ENCODE results near the gene OR52E1.
"Not testable (repeated sequence)": the region's sequence is repeated elsewhere in the genome, so short reads cannot be mapped to it uniquely, and the experiment has no call there.

The OR52E1 gene

DNA sequence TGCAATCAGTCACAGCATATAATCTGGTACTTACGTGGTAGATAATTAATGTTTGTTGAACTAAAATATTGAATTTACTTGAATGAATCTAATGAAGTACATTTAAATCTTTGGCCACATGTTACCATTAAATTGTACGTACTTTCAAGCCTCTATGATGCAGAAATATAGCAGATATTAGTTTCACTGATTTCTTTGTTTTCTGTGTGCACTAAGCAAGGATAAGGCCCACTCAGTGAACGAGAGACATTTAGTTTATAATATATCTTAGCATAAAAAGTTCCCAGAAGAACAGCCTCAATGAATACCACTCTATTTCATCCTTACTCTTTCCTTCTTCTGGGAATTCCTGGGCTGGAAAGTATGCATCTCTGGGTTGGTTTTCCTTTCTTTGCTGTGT is at the start of gene OR52E1:
TSS of gene OR52E1 (plus strand) at position 301 of the 400 bp plus-strand sequence.
- no peak for DNase-seq (ENCODE audit: low read depth)
- no peak within 1 kb of the TSS for H3K4me3 ChIP-seq (ENCODE audit: low read depth, low read length)

DNA sequence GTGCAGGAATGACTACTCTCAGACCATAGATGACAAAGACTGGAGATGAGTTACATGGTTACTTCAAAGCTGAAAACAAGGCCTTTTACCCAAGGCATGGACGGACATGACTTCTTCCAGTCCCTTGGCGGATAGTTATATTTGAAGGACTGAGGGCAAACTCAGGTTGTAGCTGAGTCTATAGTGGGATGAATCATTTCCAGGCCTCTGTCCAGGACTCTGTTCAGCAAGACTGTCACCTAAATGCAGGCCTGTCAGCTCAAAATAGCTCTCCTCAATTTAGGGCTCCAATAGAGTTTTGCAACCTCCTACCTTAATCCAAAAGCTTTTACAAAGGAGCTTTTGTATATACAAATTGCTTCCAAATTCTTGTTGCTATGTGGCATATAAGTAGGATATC is 47.4 kb upstream of the OR52E1 start:
- no peak overlapping the region for H3K4me3 ChIP-seq (ENCODE audit: low read depth, low read length)
- no peak for DNase-seq (ENCODE audit: low read depth)

DNA sequence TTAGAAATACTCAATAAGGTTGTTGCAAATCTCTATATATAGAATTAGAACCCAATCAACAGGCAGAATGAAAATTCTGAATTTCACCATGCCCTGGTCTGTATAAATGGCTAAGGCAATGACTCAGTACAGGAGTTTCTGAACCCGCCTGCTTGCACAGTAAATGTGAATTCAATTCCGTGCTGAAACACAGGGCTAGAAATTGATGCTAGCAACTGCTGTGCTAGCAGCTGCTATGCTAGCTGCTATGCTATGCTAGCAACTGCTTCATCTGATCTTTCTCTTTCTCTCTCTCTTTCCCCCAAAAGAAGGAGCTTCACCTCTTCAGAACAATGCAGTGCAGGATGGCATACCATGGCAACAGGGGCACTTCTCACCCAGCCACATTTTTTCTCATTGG is 32.7 kb upstream of the OR52E1 start:
- no peak overlapping the region for H3K4me3 ChIP-seq (ENCODE audit: low read depth, low read length)
- no peak for DNase-seq (ENCODE audit: low read depth)

DNA sequence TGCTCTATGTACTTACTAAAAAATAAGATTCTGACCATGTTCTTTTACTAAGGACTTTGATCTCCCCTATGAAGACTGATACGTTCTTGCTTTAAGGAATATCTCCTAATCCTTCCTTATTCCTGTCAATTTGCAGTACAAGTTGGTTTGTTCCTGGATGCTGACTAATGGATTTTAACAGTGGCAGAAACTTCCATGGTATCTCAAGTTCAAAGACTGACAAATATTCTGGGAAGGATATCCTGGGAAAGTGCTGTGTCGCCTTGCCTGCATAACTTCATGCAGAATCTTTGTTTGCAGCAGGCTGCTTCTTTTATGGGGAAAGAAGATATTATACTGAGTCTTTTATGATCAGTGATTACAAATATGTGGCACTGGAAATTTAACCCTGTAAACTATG is 31.4 kb upstream of the OR52E1 start:
- H3K4me3 ChIP-seq (ENCODE audit: low read depth, low read length): no peak overlapping the region
- DNase-seq (ENCODE audit: low read depth): no peak

DNA sequence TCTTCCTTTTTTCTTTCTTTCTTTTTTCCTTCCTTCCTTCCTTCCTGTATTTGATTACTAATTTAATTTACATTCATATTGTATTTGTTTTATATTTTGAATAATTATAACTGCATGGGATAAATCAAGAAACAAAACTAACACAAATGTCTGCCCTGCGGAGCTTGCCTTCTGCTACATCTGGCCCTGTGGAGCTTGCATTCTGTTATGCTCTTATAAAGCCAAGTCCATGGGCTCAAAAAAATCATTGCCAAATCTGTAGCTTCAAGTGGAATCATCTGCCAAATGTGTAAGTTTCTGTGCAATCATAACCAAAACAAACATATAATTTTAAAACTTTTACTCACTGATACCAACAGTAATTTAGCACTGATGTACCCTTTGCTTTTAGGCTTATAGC is 31.0 kb upstream of the OR52E1 start:
- no peak overlapping the region for H3K4me3 ChIP-seq (ENCODE audit: low read depth, low read length)
- no peak for DNase-seq (ENCODE audit: low read depth)

DNA sequence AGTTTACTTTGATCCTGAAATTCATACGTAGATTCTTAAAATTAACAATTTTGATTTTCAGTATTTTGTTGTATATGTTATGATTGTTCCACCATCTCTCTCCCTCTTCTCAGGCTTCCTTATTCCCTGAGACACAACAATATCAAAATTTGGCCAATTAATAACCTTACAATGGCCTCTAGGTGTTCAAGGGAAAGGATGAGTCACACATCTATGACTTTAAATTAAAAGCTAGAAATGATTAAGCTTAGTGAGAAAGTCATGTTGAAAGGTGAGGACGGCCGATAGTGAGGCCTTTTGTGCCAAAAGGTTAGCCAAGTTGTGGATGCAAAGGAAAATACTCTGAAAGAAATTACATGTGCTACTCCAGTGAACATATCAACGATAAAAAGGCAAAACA is 28.5 kb upstream of the OR52E1 start:
- H3K4me3 ChIP-seq (ENCODE audit: low read depth, low read length): no peak overlapping the region
- no peak for DNase-seq (ENCODE audit: low read depth)

DNA sequence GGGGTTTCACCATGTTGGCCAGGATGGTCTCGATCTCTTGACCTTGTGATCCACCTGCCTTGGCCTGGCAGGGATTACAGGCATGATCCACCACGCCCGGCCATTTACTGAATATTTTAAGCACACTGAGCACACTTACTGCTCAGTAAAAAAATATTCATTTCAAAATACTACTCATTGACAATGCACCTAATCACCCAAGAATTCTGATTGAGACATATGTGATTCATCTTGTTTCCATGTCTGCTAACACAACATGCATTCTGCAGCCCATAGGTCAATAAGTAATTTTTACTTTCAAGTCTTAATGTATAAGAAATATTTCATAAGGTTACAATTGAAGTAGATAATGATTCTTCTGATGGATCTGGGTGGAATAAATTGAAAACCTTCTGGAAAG is 27.3 kb upstream of the OR52E1 start:
- no peak overlapping the region for H3K4me3 ChIP-seq (ENCODE audit: low read depth, low read length)
- DNase-seq (ENCODE audit: low read depth): no peak

DNA sequence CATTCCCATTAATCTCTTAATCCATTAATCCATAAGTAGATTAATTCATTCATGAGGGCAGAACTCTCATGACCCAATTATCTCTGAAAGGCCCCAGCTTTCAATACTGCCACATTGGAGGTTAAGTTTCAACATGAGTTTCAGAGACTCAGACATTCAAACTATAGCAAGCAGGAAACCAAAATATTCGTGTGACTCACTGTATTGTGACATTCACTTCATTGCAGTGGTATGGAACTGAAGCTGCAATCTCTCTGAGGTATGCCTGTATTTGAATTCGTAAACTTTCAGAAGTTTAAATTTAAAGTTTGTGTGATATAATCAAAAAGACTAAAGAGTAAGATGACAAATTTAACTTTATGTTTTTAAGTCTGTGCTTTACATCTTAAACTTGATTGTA is 26.0 kb upstream of the OR52E1 start:
- H3K4me3 ChIP-seq (ENCODE audit: low read depth, low read length): no peak overlapping the region

DNA sequence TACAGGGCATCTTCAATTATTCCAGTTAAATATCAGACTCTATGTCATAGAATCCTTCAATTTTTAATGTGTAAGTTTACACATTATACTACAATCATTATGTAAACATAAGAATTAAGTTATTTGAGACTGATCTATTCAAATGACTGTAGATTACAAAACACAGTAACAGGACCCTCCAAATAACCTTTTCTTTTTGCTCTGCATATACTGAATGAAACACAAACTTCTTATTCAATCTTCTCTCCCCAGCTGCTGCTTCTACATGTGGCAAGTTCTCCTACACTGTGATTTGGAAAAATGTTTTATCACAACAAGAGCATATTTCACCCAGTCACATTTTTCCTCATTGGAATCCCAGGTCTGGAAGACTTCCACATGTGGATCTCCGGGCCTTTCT is 23.1 kb upstream of the OR52E1 start, which contains the start of gene OR52J3:
TSS of gene OR52J3 (plus strand) at position 301 of the 400 bp plus-strand sequence. CDS start at position 301, 0 bp downstream.
- no peak within 1 kb of the TSS for H3K4me3 ChIP-seq (ENCODE audit: low read depth, low read length)

More for the DNA sequence above, 26.0 kb upstream of the OR52E1 start:
- no peak for DNase-seq (ENCODE audit: low read depth)

DNA sequence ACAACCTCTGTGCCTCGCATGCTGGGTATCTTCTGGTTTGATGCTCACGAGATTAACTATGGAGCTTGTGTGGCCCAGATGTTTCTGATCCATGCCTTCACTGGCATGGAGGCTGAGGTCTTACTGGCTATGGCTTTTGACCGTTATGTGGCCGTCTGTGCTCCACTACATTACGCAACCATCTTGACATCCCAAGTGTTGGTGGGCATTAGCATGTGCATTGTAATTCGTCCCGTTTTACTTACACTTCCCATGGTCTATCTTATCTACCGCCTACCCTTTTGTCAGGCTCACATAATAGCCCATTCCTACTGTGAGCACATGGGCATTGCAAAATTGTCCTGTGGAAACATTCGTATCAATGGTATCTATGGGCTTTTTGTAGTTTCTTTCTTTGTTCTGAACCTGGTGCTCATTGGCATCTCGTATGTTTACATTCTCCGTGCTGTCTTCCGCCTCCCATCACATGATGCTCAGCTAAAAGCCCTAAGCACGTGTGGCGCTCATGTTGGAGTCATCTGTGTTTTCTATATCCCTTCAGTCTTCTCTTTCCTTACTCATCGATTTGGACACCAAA is 22.5 kb upstream of the OR52E1 start:
- no peak overlapping the region for H3K4me3 ChIP-seq (ENCODE audit: low read depth, low read length)
- no peak for DNase-seq (ENCODE audit: low read depth)

More for the DNA sequence above, 23.1 kb upstream of the OR52E1 start, which contains the start of gene OR52J3:
- no peak for DNase-seq (ENCODE audit: low read depth)

DNA sequence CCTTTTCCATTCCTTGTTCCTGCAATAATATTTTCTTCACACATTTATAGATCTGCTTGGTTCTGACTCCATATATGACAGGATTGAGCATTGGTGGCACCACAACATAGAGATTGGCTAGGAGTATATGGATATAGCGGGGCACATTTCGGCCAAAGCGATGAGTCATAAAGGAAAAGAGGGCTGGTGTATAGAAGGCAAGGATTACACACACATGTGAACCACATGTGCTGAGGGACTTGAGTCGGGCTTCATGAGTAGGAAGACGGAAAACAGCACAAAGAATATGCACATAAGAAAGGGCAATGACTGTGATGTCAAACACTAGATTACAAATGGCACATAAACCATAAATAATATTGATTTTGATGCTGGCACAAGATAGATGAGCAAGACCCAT is 10.7 kb upstream of the OR52E1 start:
- H3K4me3 ChIP-seq (ENCODE audit: low read depth, low read length); DNase-seq (ENCODE audit: low read depth): not testable (repeated sequence)

DNA sequence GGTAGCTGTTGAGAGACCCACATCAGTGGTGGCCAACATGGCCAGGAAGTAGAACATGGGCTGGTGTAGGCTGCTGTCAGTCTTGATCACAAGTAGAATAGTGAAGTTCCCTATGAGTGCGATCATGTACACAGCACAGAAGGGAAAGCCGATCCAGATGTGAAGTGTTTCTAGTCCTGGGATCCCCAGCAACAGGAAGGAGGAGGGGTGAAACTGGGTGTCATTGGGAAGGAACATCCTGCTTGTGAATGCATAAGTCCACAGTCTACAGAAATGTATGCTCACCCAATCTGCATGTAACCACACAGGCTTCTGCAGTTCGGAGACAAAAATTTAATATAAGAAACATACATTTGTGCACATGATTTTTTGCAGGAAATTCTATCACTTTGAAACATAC is 10.0 kb upstream of the OR52E1 start, which contains the start of gene OR52E2:
TSS of gene OR52E2 (minus strand) at position 237 of the 400 bp plus-strand sequence. CDS start at position 237, 0 bp downstream.
- DNase-seq (ENCODE audit: low read depth): no peak
- H3K4me3 ChIP-seq (ENCODE audit: low read depth, low read length): no peak within 1 kb of the TSS

DNA sequence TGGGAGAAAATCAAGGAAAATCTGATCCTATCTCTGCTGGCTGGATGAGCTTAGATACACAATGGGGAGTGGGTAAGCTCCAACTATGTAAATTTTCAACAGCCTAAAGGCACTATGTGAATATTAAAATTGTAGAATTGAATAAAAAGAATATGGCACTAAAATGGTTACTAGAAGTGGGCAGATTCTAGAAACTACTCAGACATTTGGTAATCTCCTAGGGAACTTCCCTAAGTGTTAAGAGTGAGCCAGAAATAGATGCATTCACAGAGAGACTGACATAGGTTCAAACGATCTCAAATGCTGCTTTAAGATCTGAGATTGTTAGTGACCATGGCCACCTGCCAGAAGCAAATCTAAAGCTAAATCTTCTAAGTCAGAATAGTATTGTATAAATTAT is 4.3 kb upstream of the OR52E1 start:
- H3K4me3 ChIP-seq (ENCODE audit: low read depth, low read length): no peak overlapping the region
- no peak for DNase-seq (ENCODE audit: low read depth)

DNA sequence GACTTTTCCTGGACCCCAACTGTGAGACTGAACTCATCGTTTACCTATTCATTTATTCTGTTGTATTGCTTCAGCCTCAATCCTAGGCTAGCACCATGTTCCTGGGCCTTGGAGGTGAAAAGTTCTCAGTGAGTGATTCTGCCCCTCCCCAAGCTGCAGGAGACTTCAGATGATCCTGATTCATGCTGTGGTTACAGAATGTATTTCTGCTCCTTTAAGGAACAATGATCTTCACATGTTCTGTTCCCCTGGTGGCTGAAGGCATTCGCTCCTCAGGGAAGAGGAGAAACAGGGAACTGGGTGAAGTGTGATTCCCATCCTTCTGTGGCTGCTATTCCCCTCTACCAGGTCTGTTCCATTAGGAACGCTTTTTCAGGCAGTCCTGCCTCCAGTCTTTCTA is 2.4 kb downstream of the OR52E1 start:
- H3K4me3 ChIP-seq (ENCODE audit: low read depth, low read length): no peak overlapping the region
- no peak for DNase-seq (ENCODE audit: low read depth)

DNA sequence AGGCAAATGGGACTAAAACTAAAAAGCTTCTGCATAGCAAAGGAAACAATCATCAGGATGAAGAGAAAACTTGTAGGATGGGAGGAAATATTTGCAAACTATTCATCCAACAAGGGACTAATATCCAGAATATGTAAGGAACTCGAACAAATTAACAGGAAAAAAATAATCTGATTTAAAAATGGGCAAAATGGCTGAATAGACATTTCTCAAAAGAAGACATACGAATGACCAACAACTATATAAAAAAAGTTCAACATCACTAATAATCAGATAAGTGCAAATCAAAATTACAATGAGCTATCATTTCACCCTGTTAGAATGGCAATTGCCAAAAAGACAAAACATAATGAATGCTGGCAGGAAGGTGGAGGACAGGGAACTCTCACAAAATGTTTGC is 12.0 kb downstream of the OR52E1 start:
- DNase-seq (ENCODE audit: low read depth): no peak
- no peak overlapping the region for H3K4me3 ChIP-seq (ENCODE audit: low read depth, low read length)

DNA sequence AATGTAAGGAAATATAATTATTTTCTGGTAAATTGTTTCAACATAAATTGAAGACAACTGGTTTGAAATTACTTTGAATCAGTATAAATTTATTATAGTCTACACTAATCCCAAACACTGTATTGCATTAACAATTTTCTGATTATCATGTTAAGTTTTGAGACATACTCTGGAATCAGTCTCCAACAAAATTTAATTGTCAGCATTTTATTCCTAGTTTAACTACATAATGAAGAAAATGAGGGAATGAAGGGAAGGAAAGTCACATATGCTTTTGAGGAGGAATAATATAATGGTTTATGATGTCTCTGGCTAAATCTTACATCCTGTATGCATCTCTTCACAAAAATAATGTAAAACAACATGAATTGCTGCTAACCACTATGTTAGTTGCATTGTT is 14.2 kb downstream of the OR52E1 start:
- no peak overlapping the region for H3K4me3 ChIP-seq (ENCODE audit: low read depth, low read length)
- DNase-seq (ENCODE audit: low read depth): no peak

DNA sequence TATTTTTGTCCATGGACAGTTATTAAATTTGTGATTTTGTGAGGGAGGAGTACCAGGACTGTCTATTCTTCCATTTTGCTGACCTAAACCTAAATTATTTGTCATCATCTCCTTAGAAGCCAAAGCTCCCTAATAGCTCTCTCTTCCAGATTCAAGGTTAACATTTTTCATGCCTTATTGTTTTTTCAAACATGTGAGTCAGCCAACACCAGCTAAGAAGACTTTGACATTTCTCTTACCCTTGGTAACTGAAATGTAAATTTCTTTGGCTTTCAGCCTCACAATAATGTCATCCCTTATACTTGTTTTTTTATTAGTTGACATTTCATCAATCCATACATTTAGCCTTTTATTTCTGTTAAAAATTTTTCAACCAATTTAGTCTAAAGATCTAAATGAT is 19.2 kb downstream of the OR52E1 start:
- DNase-seq (ENCODE audit: low read depth): no peak
- no peak overlapping the region for H3K4me3 ChIP-seq (ENCODE audit: low read depth, low read length)

DNA sequence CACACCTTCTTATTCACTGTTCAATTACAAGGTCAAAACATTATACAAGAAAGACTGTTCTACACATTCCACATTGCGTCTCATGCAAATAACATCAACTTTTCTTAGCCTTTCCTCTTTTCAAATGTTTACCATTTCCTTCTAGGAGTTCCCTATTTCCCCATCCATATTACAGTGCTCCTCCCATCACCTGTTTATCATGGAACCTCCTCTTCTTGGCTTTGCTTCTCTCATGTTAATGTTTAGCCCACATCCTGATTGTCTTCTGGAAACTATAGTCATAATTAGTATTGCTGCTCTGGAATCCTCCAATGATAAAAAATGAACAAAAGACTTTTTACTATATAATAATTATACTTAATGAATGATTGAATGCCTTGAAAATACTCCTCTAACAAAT is 21.3 kb downstream of the OR52E1 start:
- H3K4me3 ChIP-seq (ENCODE audit: low read depth, low read length): no peak overlapping the region
- DNase-seq (ENCODE audit: low read depth): no peak

DNA sequence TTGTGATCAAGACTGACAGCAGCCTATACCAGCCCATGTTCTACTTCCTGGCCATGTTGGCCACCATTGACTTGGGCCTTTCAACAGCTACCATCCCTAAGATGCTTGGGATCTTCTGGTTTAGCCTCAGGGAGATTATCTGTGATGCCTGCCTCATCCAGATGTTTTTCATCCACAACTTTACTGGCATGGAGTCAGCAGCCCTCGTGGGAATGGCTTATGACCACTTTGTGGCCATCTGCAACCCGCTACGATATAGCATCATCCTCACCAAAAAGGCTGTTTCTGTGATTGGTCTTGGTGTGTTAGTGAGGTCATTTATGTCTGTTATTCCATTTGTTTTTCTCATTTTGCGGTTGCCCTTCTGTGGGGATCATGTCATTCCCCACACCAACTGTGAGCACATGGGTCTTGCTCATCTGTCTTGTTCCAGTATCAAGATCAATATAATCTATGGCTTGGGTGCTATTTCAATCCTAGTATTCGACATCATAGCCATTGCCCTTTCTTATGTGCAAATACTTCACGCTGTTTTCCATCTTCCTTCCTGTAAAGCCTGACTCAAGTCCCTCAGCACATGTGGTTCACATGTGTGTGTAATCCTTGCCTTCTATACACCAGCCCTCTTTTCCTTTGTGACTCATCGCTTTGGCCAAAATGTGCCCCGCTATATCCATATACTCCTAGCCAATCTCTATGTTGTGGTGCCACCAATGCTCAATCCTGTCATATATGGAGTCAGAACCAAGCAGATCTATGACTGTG is 23.6 kb downstream of the OR52E1 start:
- no peak overlapping the region for H3K4me3 ChIP-seq (ENCODE audit: low read depth, low read length)
- no peak for DNase-seq (ENCODE audit: low read depth)

DNA sequence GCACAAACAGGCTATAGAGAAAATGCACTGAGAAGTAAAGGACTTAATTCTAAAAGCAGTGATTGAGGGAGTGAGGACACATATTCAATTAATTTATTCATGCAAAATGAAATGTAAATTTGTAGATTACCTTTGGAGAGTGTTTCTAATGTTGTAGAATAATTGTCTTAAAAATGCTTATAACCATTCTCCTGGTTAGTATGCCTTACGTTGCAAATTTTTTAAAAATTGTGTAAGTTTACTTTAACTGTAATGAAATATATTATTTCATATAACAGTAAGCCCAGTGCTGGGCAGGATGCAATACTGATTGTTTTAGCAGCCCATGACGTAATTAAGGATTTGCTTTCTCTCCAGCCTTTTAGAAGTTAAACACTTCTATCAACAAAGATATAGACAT is 26.6 kb downstream of the OR52E1 start:
- no peak overlapping the region for H3K4me3 ChIP-seq (ENCODE audit: low read depth, low read length)
- no peak for DNase-seq (ENCODE audit: low read depth)

DNA sequence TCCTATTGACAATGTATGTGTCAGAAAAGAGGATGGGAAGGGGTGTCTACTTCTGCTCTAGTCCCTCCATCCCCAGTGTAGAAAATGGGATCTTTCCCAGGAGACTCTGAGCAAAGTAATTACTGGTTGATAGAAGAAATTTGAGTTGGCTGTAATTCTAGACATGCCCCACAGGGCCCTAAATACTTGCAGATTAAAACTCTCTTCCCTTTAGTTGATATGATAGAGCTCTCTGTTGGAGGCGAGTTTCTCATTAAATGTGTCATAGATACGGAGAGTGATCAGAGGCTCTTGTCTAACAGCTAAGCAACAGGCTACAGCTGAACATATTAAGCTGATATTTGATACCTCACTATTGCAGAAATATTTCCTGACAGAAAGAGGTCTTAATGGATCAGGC is 32.9 kb downstream of the OR52E1 start:
- DNase-seq (ENCODE audit: low read depth): no peak
- no peak overlapping the region for H3K4me3 ChIP-seq (ENCODE audit: low read depth, low read length)

All from skeletal muscle cell (primary cell).